ENCODE measurements around the gene DRGX. TPM values are rescaled to one million over a fixed set of nuclear protein-coding genes. Genes with fewer than 3 reads are reported as not detected.

DRGX gene
- polyA plus RNA-seq, 1 donor from 2014 or later, result not detected

- H3K9me2 ChIP-seq (ENCODE audit: insufficient read depth, low read length), result no peaks in the 10 kb centered on the region
- H3K4me2 ChIP-seq (ENCODE audit: low read length), result no peak overlapping the region
- H2AFZ ChIP-seq (ENCODE audit: low read depth, low read length), result no peak overlapping the region
- no peaks in the 10 kb centered on the region for H3K36me3 ChIP-seq (ENCODE audit: insufficient read depth, low read length)
- no peak overlapping the region for H3K27ac ChIP-seq (ENCODE audit: low read length)
- no peaks in the 10 kb centered on the region for H3K9me3 ChIP-seq (ENCODE audit: low read length)
- H3K4me3 ChIP-seq (ENCODE audit: low read length), result no peak overlapping the region
- H4K20me1 ChIP-seq (ENCODE audit: insufficient read depth), result no peaks in the 10 kb centered on the region
- TF ChIP-seq EZH2 (IDR thresholded peaks at IDR 0.05; ENCODE audit: borderline replicate concordance, insufficient read depth, low read length, poor library complexity, severe bottlenecking) (no peak), RAD21 (conservative IDR thresholded peaks at IDR 0.05) (no peak), MXI1 (conservative IDR thresholded peaks at IDR 0.05; ENCODE audit: poor library complexity, severe bottlenecking) (no peak), EP300 (conservative IDR thresholded peaks at IDR 0.05; ENCODE audit: poor library complexity, severe bottlenecking) (no peak)
- TF ChIP-seq, protein P1, sequence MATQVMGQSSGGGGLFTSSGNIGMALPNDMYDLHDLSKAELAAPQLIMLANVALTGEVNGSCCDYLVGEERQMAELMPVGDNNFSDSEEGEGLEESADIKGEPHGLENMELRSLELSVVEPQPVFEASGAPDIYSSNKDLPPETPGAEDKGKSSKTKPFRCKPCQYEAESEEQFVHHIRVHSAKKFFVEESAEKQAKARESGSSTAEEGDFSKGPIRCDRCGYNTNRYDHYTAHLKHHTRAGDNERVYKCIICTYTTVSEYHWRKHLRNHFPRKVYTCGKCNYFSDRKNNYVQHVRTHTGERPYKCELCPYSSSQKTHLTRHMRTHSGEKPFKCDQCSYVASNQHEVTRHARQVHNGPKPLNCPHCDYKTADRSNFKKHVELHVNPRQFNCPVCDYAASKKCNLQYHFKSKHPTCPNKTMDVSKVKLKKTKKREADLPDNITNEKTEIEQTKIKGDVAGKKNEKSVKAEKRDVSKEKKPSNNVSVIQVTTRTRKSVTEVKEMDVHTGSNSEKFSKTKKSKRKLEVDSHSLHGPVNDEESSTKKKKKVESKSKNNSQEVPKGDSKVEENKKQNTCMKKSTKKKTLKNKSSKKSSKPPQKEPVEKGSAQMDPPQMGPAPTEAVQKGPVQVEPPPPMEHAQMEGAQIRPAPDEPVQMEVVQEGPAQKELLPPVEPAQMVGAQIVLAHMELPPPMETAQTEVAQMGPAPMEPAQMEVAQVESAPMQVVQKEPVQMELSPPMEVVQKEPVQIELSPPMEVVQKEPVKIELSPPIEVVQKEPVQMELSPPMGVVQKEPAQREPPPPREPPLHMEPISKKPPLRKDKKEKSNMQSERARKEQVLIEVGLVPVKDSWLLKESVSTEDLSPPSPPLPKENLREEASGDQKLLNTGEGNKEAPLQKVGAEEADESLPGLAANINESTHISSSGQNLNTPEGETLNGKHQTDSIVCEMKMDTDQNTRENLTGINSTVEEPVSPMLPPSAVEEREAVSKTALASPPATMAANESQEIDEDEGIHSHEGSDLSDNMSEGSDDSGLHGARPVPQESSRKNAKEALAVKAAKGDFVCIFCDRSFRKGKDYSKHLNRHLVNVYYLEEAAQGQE (IDR thresholded peaks at IDR 0.05; ENCODE audit: borderline replicate concordance), result no peak
- H3K79me2 ChIP-seq (replicated peaks; ENCODE audit: insufficient read depth, low read length), result no peaks in the 10 kb centered on the region
- no peak overlapping the region for H3K9ac ChIP-seq (ENCODE audit: low read length)
- H3K27me3 ChIP-seq (ENCODE audit: insufficient read depth, low read depth, low read length), result peaks cover 95% of the 10 kb centered on the region
- no peaks in the 10 kb centered on the region for H3F3A ChIP-seq (ENCODE audit: insufficient read depth, low read length, poor library complexity, severe bottlenecking)
These were observed 3.1 kb upstream of the DRGX start for GRCh38 chr10:49398986-49399385.

DNA sequence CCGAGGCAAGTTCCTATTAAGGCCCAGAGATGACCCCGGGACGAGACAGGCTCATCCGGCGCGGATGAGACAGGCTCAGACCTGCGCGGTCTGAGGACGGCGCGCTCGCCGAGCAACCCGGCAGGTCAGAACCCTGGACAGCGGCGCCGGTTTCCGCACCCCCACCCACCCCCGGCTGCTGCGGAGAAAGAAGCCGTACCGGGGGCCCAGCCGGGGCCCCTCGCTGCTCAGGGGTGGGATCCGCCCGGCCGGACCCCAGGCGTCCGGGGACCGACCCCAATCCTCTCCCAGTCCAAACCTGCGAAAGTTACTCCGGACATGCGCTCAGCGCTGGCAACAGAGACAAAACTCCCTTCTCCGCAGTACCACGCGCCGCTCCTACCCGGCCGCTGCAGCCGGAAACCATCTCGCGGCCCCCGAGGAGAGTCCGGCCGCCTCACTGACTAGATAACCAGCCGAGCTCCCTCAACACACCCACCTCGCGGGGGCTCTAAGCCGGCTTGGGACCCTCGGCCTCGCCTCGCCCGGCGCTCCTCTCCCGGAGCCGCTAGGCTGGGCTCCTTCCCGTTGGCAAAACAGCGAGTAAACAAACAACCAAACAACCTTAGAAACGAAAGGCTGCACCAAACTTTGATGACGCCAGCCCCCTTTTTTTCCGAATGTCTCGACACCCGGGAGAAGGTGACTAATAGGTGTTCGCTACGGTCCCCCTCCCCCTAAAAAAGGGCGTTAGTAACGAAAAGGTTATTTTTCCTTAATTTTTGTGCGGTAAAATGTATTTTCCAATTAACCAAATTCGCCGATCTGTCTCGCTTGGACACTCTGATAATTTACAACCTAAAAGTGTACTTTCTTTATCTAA lies 2.3 kb upstream of the DRGX start:
- Histone ChIP-seq H3K4me3 (ENCODE audit: low read length) (peak overlapping the region; percentile 63), H4K20me1 (ENCODE audit: insufficient read depth) (no peaks in the 10 kb centered on the region), H3K9me2 (ENCODE audit: insufficient read depth, low read length) (no peaks in the 10 kb centered on the region), H3K36me3 (ENCODE audit: insufficient read depth, low read length) (no peaks in the 10 kb centered on the region), H2AFZ (ENCODE audit: low read depth, low read length) (no peak overlapping the region), H3K27me3 (ENCODE audit: insufficient read depth, low read depth, low read length) (peaks cover 95% of the 10 kb centered on the region), H3K27ac (ENCODE audit: low read length) (no peak overlapping the region), H3K9me3 (ENCODE audit: low read length) (no peaks in the 10 kb centered on the region), H3F3A (ENCODE audit: insufficient read depth, low read length, poor library complexity, severe bottlenecking) (no peaks in the 10 kb centered on the region), H3K4me2 (ENCODE audit: low read length) (peak overlapping the region; percentile 20), H3K79me2 (replicated peaks; ENCODE audit: insufficient read depth, low read length) (no peaks in the 10 kb centered on the region), H3K9ac (ENCODE audit: low read length) (no peak overlapping the region)
- TF ChIP-seq MXI1 (conservative IDR thresholded peaks at IDR 0.05; ENCODE audit: poor library complexity, severe bottlenecking) (no peak), EP300 (conservative IDR thresholded peaks at IDR 0.05; ENCODE audit: poor library complexity, severe bottlenecking) (no peak), POLR2AphosphoS5 (IDR thresholded peaks at IDR 0.05) (peak; percentile 65), EZH2 (IDR thresholded peaks at IDR 0.05; ENCODE audit: borderline replicate concordance, insufficient read depth, low read length, poor library complexity, severe bottlenecking) (peak; percentile 74)
- TF ChIP-seq, protein P1 (IDR thresholded peaks at IDR 0.05; ENCODE audit: borderline replicate concordance), result peak; percentile 60
- TF ChIP-seq, protein P2, sequence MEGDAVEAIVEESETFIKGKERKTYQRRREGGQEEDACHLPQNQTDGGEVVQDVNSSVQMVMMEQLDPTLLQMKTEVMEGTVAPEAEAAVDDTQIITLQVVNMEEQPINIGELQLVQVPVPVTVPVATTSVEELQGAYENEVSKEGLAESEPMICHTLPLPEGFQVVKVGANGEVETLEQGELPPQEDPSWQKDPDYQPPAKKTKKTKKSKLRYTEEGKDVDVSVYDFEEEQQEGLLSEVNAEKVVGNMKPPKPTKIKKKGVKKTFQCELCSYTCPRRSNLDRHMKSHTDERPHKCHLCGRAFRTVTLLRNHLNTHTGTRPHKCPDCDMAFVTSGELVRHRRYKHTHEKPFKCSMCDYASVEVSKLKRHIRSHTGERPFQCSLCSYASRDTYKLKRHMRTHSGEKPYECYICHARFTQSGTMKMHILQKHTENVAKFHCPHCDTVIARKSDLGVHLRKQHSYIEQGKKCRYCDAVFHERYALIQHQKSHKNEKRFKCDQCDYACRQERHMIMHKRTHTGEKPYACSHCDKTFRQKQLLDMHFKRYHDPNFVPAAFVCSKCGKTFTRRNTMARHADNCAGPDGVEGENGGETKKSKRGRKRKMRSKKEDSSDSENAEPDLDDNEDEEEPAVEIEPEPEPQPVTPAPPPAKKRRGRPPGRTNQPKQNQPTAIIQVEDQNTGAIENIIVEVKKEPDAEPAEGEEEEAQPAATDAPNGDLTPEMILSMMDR (IDR thresholded peaks at IDR 0.05; ENCODE audit: poor library complexity, severe bottlenecking), result peak; percentile 10
